GM21576 (cell line): ENCODE measurements around the gene STXBP1.

Experiments used
- ATAC-seq: cut with Tn5 transposase; IDR thresholded peaks from one replicate; pipeline ENCODE4 v1.9.1; 2021; ENCODE audit warnings: mild to moderate bottlenecking, moderate library complexity; ENCODE audit not compliant: unreplicated experiment

Gene STXBP1

GRCh38 chr9:127651697-127652610 lies 39.9 kb downstream of the STXBP1 start:
- no peak for ATAC-seq

GRCh38 chr9:127652733-127653132 lies 40.7 kb downstream of the STXBP1 start:
- ATAC-seq: no peak

GRCh38 chr9:127654619-127655018 lies 42.5 kb downstream of the STXBP1 start:
- no peak for ATAC-seq

GRCh38 chr9:127658428-127658827 lies 46.4 kb downstream of the STXBP1 start:
- ATAC-seq: no peak

- no peak for ATAC-seq
Observed at GRCh38 chr9:127660886-127661741, 49.0 kb downstream of the STXBP1 start.

- ATAC-seq: no peak
Observed at GRCh38 chr9:127662617-127663016, 50.5 kb downstream of the STXBP1 start.

- no peak for ATAC-seq
Observed at GRCh38 chr9:127664324-127664677, 52.2 kb downstream of the STXBP1 start.

- no peak for ATAC-seq
Observed at GRCh38 chr9:127664678-127665507, 52.8 kb downstream of the STXBP1 start.

- no peak for ATAC-seq
Observed at GRCh38 chr9:127667127-127667844, 55.2 kb downstream of the STXBP1 start.

GRCh38 chr9:127667906-127668305 lies 55.8 kb downstream of the STXBP1 start:
- no peak for ATAC-seq

GRCh38 chr9:127673234-127673633 lies 61.2 kb downstream of the STXBP1 start:
- ATAC-seq: no peak

GRCh38 chr9:127676638-127677037 lies 64.6 kb downstream of the STXBP1 start:
- ATAC-seq: no peak

GRCh38 chr9:127679506-127679905 lies 67.4 kb downstream of the STXBP1 start:
- ATAC-seq: no peak

- no peak for ATAC-seq
Observed at GRCh38 chr9:127680226-127680625, 68.1 kb downstream of the STXBP1 start.

GRCh38 chr9:127680846-127681245 lies 68.8 kb downstream of the STXBP1 start:
- ATAC-seq: no peak

- no peak for ATAC-seq
Observed at GRCh38 chr9:127682351-127683136, 70.5 kb downstream of the STXBP1 start.

GRCh38 chr9:127683723-127684122 lies 71.6 kb downstream of the STXBP1 start:
- no peak for ATAC-seq

- ATAC-seq: no peak
Observed at GRCh38 chr9:127684576-127684975, 72.5 kb downstream of the STXBP1 start.
